HG03575 (cell line): ENCODE results near the gene WDR33.

Experiments
- ATAC-seq: cut with Tn5 transposase; IDR thresholded peaks from one replicate; pipeline ENCODE4 v1.9.1; 2021; ENCODE audit not compliant: unreplicated experiment, insufficient number of reproducible peaks, low FRiP score; ENCODE audit errors: extremely low read depth

Gene WDR33

DNA sequence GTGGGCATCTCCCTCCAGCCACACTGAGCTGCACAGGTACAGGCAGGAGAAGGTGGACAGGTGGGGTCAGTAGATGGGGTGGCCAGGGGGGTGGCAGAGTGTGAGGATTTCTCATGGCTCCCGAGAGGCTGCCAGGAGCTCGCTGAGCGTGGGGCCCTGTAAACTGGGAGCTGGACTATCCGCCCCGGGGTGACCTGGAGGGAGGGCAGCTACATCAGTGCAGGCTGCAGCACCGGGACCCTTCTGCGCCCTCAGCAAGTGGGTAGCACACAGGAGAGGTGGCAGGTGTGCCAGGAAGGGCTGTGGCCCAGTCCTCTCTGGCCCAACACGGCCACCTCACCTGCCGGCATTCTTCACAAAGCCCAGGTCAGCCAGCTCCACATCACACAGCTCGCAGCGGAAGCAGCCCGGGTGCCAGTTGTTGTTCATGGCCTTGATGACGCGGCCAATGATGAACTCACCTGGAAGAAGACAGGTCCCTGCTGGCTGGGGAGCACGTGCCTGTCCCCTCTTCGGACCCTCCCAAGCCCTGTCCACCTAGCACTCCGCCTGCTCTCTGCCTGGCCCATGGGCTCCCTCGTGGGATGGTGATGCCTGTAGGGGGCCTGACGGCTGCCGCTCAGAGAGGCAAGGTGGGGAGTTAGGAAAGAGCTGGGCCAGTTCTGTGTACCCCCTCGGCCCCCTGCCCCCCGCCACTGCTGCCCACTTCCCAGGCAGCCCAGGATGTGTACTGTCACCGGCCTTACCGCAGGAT, 156.7 kb downstream of the WDR33 start:
- no peak for ATAC-seq

DNA sequence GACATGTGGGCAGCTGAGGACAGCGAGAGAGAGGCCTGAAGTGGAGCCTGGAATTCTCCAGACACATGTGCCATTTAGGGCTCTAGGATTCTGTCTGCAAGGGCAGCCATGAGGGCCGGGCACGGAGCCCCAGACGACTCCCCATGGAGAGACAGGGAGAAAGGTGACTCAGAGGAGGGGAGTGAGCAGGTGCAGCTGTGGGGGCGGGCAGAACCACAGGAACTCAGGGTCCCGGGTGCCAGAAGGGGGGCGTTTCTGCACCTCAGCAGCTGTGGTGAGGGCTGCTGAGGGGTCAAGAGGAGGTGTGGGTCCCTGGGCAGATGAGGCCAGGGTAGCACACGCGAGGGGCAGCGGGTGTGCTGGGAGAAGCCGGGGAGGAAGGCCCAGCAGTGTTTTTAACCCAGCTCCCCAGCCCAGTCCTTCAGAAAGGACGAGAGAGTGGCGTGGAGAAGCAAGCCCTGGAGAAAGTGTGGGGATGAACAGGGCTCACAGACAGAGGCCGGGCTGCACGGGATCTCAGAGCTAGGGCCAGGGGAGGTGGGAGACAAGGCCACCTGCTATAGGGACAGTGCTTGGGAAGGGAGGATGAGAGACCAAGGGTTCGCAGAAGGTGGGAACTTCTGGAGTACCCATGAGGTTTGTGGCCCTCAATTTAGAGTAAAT, 157.4 kb downstream of the WDR33 start:
- no peak for ATAC-seq

DNA sequence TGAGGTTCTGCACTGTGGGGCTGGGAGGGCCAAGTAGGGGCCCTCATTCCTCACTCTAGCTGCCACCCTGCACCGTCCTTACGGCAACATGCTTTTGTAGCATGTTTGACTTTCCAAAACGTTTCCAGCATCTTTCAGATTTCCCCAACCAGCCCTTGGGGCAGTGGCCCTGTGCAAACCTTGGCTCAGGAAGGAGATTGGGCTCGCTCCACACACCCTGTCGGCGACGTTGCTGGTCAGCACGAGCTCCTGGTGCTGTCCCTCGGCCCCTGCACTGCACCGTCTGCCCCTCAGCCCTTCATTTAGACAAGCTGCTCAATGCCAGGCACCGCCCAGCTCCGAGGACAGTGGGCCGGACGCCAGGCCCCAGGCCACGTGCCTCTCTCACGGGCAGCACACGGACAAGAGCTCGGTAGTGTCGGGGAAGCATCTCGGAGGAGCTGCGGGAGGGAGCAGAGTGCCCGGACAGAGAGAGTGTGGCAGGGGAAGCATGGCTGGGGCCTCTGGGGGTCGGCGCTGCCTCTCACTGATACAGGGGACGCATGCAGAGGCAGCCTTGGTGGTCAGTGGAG, 158.1 kb downstream of the WDR33 start:
- no peak for ATAC-seq

DNA sequence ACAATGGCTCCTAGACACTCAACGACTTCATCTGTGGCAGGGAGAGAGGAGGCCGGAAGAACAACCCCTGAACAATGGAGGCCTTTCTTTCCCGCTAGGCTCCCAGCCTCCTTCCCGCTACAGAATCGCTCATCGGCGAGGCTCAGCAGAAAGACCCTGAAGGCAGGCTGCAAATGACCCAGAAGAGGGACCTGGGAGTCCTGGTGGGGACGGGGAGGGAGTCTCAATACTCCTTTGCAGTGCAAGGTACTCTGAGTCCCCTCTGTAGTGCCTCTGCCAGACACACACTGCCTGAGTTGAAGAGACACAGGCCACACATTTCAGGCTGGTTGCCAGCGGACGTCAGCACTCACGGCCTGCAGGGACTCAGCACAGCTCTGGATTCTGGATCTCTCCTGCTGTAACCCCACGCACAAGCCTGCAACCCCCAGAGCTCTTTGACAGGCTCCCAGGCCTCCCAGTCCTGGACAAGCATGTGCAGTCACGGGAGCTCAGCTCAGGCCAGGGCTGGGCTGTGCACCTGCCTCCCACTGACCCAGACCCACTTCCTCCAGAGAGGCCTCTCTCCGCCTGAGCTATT, 158.9 kb downstream of the WDR33 start:
- ATAC-seq = no peak

DNA sequence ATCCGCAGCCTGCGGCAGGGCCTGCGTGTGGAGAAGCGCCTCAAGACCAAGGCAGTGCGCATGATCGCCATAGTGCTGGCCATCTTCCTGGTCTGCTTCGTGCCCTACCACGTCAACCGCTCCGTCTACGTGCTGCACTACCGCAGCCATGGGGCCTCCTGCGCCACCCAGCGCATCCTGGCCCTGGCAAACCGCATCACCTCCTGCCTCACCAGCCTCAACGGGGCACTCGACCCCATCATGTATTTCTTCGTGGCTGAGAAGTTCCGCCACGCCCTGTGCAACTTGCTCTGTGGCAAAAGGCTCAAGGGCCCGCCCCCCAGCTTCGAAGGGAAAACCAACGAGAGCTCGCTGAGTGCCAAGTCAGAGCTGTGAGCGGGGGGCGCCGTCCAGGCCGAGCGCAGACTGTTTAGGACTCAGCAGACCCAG, 159.6 kb downstream of the WDR33 start:
- ATAC-seq = no peak
